Inflammatory macrophage treated with lipopolysaccharide for 1 hour (primary cell): Measurements from ENCODE around the gene WDFY4.

ENCODE experiments used
- DNase-seq, 2 donors: peaks; one replicate each; pipeline ENCODE4 v3.0.0-alpha.2; 2020 to 2022

The WDFY4 gene

GRCh38 chr10:48750991-48751390 lies 66.3 kb downstream of the WDFY4 start:
- DNase-seq, result no peak

GRCh38 chr10:48751730-48752129 lies 67.1 kb downstream of the WDFY4 start:
- no peak for DNase-seq

- DNase-seq, result peak; percentile 69 to 87
Observed at GRCh38 chr10:48758411-48758810, 73.7 kb downstream of the WDFY4 start.

- DNase-seq, result peak; percentile 86 to 91
Observed at GRCh38 chr10:48759113-48759901, 74.6 kb downstream of the WDFY4 start.

GRCh38 chr10:48760983-48761382 lies 76.3 kb downstream of the WDFY4 start:
- no peak for DNase-seq

- DNase-seq, result peak; percentile 86 to 92
Observed at GRCh38 chr10:48762064-48763042, 77.7 kb downstream of the WDFY4 start.

- DNase-seq, result no peak
Observed at GRCh38 chr10:48763403-48763965, 78.8 kb downstream of the WDFY4 start.

GRCh38 chr10:48764486-48764885 lies 79.8 kb downstream of the WDFY4 start:
- DNase-seq, result no peak

GRCh38 chr10:48765039-48765438 lies 80.4 kb downstream of the WDFY4 start:
- no peak for DNase-seq

- DNase-seq, result no peak
Observed at GRCh38 chr10:48765527-48765926, 80.9 kb downstream of the WDFY4 start.

GRCh38 chr10:48767373-48768143 lies 82.9 kb downstream of the WDFY4 start:
- DNase-seq, result no peak

- DNase-seq, result no peak
Observed at GRCh38 chr10:48768144-48768766, 83.6 kb downstream of the WDFY4 start.

GRCh38 chr10:48768926-48769325 lies 84.3 kb downstream of the WDFY4 start:
- DNase-seq, result no peak

GRCh38 chr10:48769706-48770435 lies 85.2 kb downstream of the WDFY4 start:
- DNase-seq, result peak; percentile 35 to 45

GRCh38 chr10:48770561-48771089 lies 86.0 kb downstream of the WDFY4 start:
- DNase-seq, result peak; percentile 28 to 32

GRCh38 chr10:48771234-48771633 lies 86.6 kb downstream of the WDFY4 start:
- DNase-seq, result peak; percentile 46 to 51

- no peak for DNase-seq
Observed at GRCh38 chr10:48772059-48772458, 87.4 kb downstream of the WDFY4 start.

GRCh38 chr10:48773580-48773979 lies 88.9 kb downstream of the WDFY4 start:
- DNase-seq, result no peak

- no peak for DNase-seq
Observed at GRCh38 chr10:48774416-48775205, 89.9 kb downstream of the WDFY4 start.

- no peak for DNase-seq
Observed at GRCh38 chr10:48775206-48775517, 90.5 kb downstream of the WDFY4 start.
